ENCODE data around the gene MFSD11.
"Not testable (repeated sequence)": the region's sequence is repeated elsewhere in the genome, so short reads cannot be mapped to it uniquely, and the experiment has no call there.

The MFSD11 gene

DNA sequence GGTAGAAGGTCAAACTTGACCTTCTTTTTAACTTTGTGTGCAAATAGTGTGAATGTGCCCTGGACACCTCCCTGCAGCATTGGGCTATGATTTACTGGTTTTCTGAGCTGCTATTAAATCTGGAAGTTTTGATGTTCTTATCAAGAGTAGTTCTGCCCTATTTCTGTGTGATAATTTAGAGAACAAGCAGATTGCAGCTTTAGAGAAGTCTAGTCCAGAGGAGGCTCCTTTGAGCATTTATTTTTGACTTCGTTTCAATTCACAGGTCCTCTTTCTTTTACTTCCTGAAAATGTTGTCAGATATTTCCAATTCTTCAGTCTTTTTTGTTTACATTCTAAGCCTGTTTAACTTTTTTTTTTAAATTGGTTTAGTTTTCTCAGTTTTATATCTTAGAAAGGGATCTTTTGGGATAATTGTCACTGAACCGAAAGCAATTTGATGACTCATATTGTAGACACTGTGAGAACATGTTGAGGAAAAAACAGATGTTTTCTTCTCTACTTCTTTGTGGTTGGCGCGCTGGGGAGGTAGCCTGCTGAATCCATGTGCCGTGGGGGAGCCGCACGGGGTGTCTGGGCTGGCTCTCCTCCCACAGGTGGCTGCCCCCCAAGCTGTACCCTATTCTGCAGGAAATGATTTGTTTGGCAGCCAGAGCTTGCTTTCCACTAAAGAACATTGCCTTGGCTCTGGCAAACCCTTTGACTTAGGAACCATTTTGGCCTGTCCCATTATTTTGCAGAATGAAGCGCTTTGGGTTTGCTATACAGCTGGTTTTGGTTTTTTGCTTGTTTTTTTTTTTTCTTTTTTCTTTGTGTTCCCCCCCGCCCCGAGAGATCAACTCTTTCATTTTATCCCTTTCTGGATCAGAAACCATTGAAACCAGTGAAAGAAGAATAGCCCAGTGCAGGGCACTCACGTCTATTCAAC, 53.4 kb downstream of the MFSD11 start:
- Histone ChIP-seq H3K9ac (ENCODE audit: low read depth, low read length) (no peak overlapping the region), H3K4me3 (ENCODE audit: low read depth, low read length) (no peak overlapping the region), H3K9me3 (ENCODE audit: control insufficient read depth, insufficient read depth, low read length) (no peaks in the 10 kb centered on the region), H3K36me3 (ENCODE audit: control insufficient read depth, insufficient read depth, low read length) (no peaks in the 10 kb centered on the region), H3K27ac (ENCODE audit: low read depth, low read length) (no peak overlapping the region), H3K27me3 (ENCODE audit: control insufficient read depth, insufficient read depth, low read length) (no peaks in the 10 kb centered on the region), H3K4me1 (ENCODE audit: control insufficient read depth, insufficient read depth, low read length) (no peaks in the 10 kb centered on the region)

DNA sequence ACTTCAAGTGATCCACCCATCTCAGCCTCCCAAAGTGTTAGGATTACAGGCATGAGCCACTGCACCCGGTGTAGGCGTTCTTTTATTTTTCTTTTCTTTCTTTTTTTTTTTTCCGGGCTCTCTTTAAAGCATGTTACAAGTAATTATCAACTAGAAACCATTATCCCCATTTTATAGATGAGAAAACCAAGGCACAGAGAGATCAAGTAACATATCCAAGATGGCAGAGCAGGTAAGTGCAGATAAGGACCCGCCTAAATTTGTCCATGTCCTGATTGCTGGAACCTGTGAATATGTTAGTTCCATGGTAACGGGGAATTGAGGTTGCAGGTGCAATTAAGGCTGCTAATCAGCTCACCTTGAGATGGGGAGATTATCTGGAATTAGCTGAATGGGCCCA, 54.4 kb downstream of the MFSD11 start:
- H3K27ac ChIP-seq (ENCODE audit: low read depth, low read length), result no peak overlapping the region
- 0 out of 2 replicates have a peak, but pooled peaks cover 3% of the 10 kb centered on the region for H3K4me1 ChIP-seq (ENCODE audit: control insufficient read depth, insufficient read depth, low read length)
- H3K9ac ChIP-seq (ENCODE audit: low read depth, low read length), result no peak overlapping the region

DNA sequence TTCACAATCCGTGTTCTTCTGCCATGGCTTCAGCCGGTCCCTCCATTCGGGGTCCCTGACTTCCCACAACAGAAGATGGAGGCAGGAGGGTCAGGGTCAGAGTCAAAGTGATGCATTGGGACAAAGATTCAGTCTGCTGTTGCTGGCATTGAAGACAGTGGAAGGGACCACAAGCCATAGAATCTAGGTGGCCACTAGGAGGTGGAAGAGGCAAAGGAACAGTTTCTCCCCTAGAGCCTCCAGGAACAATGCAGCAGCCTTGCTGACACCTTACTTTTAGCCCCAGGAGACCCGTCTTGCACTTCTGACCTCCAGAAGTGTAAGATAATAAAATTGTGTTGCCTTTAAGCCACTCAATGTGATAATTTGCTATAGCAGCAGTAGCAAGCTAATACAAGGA, 55.9 kb downstream of the MFSD11 start:
- Histone ChIP-seq H3K4me1 (ENCODE audit: control insufficient read depth, insufficient read depth, low read length) (0 out of 2 replicates have a peak, but pooled peaks cover 3% of the 10 kb centered on the region), H3K4me3 (ENCODE audit: low read depth, low read length) (no peak overlapping the region), H3K27me3 (ENCODE audit: control insufficient read depth, insufficient read depth, low read length) (no peaks in the 10 kb centered on the region), H3K9ac (ENCODE audit: low read depth, low read length) (no peak overlapping the region), H3K36me3 (ENCODE audit: control insufficient read depth, insufficient read depth, low read length) (no peaks in the 10 kb centered on the region), H3K9me3 (ENCODE audit: control insufficient read depth, insufficient read depth, low read length) (no peaks in the 10 kb centered on the region), H3K27ac (ENCODE audit: low read depth, low read length) (no peak overlapping the region)

More for the DNA sequence above, 54.4 kb downstream of the MFSD11 start:
- H3K27me3 ChIP-seq (ENCODE audit: control insufficient read depth, insufficient read depth, low read length), result no peaks in the 10 kb centered on the region
- no peak overlapping the region for H3K4me3 ChIP-seq (ENCODE audit: low read depth, low read length)
- H3K9me3 ChIP-seq (ENCODE audit: control insufficient read depth, insufficient read depth, low read length), result no peaks in the 10 kb centered on the region
- H3K36me3 ChIP-seq (ENCODE audit: control insufficient read depth, insufficient read depth, low read length), result no peaks in the 10 kb centered on the region

DNA sequence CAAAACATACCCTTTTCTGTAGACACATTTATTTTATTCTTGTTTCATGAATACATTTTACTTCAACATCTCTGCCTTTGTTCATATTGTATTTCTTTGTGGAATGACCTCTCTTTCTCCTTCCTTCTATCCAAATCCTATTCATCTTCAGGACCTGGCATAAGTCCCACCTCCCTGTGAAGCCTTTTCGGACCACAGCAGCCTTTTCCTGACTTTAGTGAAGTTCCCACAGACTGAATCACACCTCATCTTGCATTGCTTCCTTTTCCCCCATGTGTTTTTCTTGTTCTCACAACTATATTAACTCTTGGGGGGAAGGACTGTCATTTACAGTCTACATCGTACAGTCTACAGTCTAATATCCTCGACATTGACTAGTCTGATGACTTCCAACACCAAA, 58.2 kb downstream of the MFSD11 start:
- Histone ChIP-seq H3K4me1 (ENCODE audit: control insufficient read depth, insufficient read depth, low read length) (0 out of 2 replicates have a peak, but pooled peaks cover 3% of the 10 kb centered on the region), H3K9me3 (ENCODE audit: control insufficient read depth, insufficient read depth, low read length) (no peaks in the 10 kb centered on the region), H3K27me3 (ENCODE audit: control insufficient read depth, insufficient read depth, low read length) (no peaks in the 10 kb centered on the region), H3K9ac (ENCODE audit: low read depth, low read length) (no peak overlapping the region), H3K27ac (ENCODE audit: low read depth, low read length) (no peak overlapping the region), H3K36me3 (ENCODE audit: control insufficient read depth, insufficient read depth, low read length) (no peaks in the 10 kb centered on the region), H3K4me3 (ENCODE audit: low read depth, low read length) (no peak overlapping the region)

DNA sequence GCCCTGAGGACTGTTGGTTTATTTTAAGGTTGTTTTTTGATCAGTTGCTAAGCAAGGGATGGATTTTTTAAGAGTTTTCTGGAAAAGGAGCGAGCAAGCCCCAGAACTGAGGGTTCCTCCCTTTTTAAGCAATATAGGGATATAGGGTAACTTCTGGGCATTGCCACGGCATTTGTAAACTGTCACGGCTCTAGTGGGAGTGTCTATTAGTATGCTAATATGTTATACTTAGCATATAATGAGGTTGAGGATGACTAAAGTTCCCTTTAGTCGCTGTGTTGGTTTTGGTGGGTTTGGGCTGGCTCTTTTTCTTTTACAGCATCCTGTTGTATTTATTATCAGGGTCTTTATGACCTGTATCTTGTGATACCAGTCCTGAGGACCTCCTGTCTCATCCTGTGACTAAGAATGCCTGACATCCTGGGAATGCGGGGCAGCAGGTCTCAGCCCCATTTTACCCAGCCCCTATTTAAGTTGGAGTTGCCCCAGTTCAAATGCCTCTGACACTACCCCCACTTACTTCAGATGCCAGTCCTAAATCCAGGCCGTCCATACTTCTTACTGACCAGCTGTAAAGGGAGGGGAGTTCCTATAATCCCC, 59.4 kb downstream of the MFSD11 start:
- H3K4me3 ChIP-seq (ENCODE audit: low read depth, low read length), result no peak overlapping the region
- no peaks in the 10 kb centered on the region for H3K36me3 ChIP-seq (ENCODE audit: control insufficient read depth, insufficient read depth, low read length)
- H3K4me1 ChIP-seq (ENCODE audit: control insufficient read depth, insufficient read depth, low read length), result 0 out of 2 replicates have a peak, but pooled peaks cover 3% of the 10 kb centered on the region
- no peaks in the 10 kb centered on the region for H3K9me3 ChIP-seq (ENCODE audit: control insufficient read depth, insufficient read depth, low read length)
- no peak overlapping the region for H3K27ac ChIP-seq (ENCODE audit: low read depth, low read length)
- H3K27me3 ChIP-seq (ENCODE audit: control insufficient read depth, insufficient read depth, low read length), result no peaks in the 10 kb centered on the region
- no peak overlapping the region for H3K9ac ChIP-seq (ENCODE audit: low read depth, low read length)

DNA sequence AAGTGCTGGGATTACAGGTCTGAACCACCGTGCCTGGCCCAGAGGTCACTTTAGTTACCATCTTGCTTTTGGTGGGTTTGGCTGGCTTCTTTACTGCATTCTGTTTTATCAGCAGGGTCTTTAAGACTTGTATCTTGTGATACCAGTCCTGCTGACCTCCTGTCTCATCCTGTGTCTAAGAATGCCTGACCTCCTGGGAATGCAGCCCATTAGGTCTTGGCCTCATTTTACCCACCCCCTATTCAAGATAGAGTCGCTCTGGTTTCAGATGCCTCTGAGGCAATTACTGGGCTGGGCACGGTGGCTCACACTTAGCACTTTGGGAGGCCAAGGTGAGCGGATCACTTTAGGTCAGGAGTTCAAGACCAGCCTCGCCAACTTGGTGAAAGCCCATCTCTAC, 63.8 kb downstream of the MFSD11 start:
- Histone ChIP-seq H3K4me3 (ENCODE audit: low read depth, low read length) (no peak overlapping the region), H3K27ac (ENCODE audit: low read depth, low read length) (no peak overlapping the region), H3K9me3 (ENCODE audit: control insufficient read depth, insufficient read depth, low read length) (no peaks in the 10 kb centered on the region), H3K36me3 (ENCODE audit: control insufficient read depth, insufficient read depth, low read length) (no peaks in the 10 kb centered on the region), H3K27me3 (ENCODE audit: control insufficient read depth, insufficient read depth, low read length) (no peaks in the 10 kb centered on the region), H3K4me1 (ENCODE audit: control insufficient read depth, insufficient read depth, low read length) (0 out of 2 replicates have a peak, but pooled peaks cover 7% of the 10 kb centered on the region), H3K9ac (ENCODE audit: low read depth, low read length) (no peak overlapping the region)

DNA sequence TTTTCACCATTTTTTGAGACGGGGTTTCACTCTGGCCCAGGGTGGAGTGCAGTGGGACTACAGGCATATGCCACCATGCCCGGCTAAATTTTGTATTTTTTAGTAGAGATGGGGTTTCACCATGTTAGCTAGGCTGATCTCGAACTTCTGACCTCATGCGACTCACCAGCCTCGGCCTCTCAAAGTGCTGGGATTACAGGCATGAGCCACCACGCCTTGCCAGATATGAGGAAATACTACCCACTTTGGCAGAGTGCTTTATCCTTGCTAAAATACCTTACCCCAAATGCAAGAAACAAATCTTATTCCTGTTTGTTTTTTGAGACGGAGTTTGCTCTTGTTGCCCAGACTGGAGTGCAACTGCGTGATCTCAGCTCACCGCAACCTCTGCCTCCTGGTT, 67.4 kb downstream of the MFSD11 start:
- H3K9ac ChIP-seq (ENCODE audit: low read depth, low read length), result no peak overlapping the region
- H3K9me3 ChIP-seq (ENCODE audit: control insufficient read depth, insufficient read depth, low read length), result no peaks in the 10 kb centered on the region
- H3K4me3 ChIP-seq (ENCODE audit: low read depth, low read length), result no peak overlapping the region
- H3K4me1 ChIP-seq (ENCODE audit: control insufficient read depth, insufficient read depth, low read length), result 0 out of 2 replicates have a peak, but pooled peaks cover 4% of the 10 kb centered on the region
- no peaks in the 10 kb centered on the region for H3K27me3 ChIP-seq (ENCODE audit: control insufficient read depth, insufficient read depth, low read length)
- no peaks in the 10 kb centered on the region for H3K36me3 ChIP-seq (ENCODE audit: control insufficient read depth, insufficient read depth, low read length)
- no peak overlapping the region for H3K27ac ChIP-seq (ENCODE audit: low read depth, low read length)

DNA sequence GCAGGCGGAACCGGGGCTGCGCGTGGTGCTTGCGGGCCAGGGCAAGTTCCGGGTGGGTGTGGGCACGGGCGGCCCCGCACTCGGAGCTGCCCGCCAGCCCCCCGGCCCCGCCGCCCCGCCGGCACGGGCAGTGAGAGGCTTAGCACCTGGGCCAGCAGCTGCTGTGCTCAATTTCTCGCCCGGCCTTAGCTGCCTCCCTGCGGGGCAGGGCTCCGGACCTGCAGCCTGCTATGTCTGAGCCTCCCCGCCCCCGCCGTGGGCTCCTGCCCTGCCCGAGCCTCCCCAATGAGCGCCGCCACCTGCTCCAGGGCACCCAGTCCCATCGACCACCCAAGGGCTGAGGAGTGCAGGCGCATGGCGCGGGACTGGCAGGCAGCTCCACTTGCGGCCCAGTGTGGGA, 68.2 kb downstream of the MFSD11 start:
- not testable (repeated sequence) for H3K4me3 ChIP-seq (ENCODE audit: low read depth, low read length); H3K9me3 ChIP-seq (ENCODE audit: control insufficient read depth, insufficient read depth, low read length); H3K9ac ChIP-seq (ENCODE audit: low read depth, low read length); H3K27me3 ChIP-seq (ENCODE audit: control insufficient read depth, insufficient read depth, low read length); H3K4me1 ChIP-seq (ENCODE audit: control insufficient read depth, insufficient read depth, low read length); H3K27ac ChIP-seq (ENCODE audit: low read depth, low read length); H3K36me3 ChIP-seq (ENCODE audit: control insufficient read depth, insufficient read depth, low read length)

DNA sequence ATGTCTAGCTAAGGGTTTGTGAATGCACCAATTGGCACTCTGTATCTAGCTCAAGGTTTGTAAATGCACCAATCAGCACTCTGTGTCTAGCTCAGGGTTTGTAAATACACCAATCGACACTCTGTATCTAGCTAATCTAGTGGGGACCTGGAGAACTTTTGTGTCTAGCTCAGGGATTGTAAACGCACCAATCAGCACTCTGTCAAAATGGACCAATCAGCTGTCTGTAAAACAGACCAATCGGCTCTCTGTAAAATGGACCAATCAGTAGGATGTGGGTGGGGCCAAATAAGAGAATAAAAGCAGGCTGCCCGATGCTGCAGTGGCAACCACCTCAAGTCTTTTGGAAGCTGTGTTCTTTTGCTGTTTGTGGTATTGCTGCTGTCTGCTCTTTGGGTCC, 68.8 kb downstream of the MFSD11 start:
- not testable (repeated sequence) for H3K27ac ChIP-seq (ENCODE audit: low read depth, low read length); H3K4me3 ChIP-seq (ENCODE audit: low read depth, low read length); H3K9ac ChIP-seq (ENCODE audit: low read depth, low read length); H3K36me3 ChIP-seq (ENCODE audit: control insufficient read depth, insufficient read depth, low read length); H3K4me1 ChIP-seq (ENCODE audit: control insufficient read depth, insufficient read depth, low read length); H3K9me3 ChIP-seq (ENCODE audit: control insufficient read depth, insufficient read depth, low read length); H3K27me3 ChIP-seq (ENCODE audit: control insufficient read depth, insufficient read depth, low read length)

DNA sequence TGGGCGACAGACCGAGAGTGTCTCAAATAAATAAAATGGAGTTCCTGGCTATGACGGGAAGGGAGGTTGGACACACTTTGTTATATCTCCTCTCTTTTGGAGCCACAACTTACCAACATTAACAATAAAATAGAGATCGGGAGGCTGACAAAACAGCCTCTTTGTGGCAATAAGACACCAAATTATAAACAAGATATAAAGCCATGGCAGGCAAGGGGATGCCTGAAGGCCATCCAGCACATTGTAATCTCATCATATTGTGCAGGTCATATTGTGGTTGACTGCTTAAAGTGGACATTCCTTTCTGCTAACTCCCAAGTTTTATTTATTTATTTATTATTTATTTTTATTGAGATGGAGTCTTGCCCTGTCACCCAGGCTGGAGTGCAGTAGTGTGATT, 70.4 kb downstream of the MFSD11 start:
- no peaks in the 10 kb centered on the region for H3K9me3 ChIP-seq (ENCODE audit: control insufficient read depth, insufficient read depth, low read length)
- no peaks in the 10 kb centered on the region for H3K27me3 ChIP-seq (ENCODE audit: control insufficient read depth, insufficient read depth, low read length)
- H3K27ac ChIP-seq (ENCODE audit: low read depth, low read length), result no peak overlapping the region
- H3K36me3 ChIP-seq (ENCODE audit: control insufficient read depth, insufficient read depth, low read length), result no peaks in the 10 kb centered on the region
- no peak overlapping the region for H3K4me3 ChIP-seq (ENCODE audit: low read depth, low read length)
- H3K4me1 ChIP-seq (ENCODE audit: control insufficient read depth, insufficient read depth, low read length), result 0 out of 2 replicates have a peak, but pooled peaks cover 4% of the 10 kb centered on the region
- no peak overlapping the region for H3K9ac ChIP-seq (ENCODE audit: low read depth, low read length)

DNA sequence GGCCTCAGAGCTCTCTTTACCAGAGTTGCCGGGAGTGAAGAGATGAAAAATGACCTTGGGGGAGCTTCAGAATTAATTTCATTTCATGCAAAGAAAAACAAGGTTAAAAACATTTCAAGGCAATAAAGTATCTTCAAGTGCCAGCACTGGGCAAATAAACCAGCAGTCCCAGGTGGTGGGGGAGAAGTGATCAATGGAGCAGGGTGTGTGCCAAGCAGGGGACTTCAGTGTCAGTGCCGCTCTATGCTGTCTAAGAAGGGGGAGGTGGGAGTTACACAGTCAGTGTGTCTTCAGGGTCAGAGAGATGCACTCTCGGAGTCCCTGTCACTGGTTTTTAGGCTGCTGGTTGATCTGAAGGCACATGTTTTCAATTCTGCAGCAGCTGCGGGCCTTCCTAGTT, 73.0 kb downstream of the MFSD11 start:
- no peak overlapping the region for H3K4me3 ChIP-seq (ENCODE audit: low read depth, low read length)
- no peaks in the 10 kb centered on the region for H3K4me1 ChIP-seq (ENCODE audit: control insufficient read depth, insufficient read depth, low read length)
- H3K9ac ChIP-seq (ENCODE audit: low read depth, low read length), result no peak overlapping the region
- H3K9me3 ChIP-seq (ENCODE audit: control insufficient read depth, insufficient read depth, low read length), result no peaks in the 10 kb centered on the region
- H3K36me3 ChIP-seq (ENCODE audit: control insufficient read depth, insufficient read depth, low read length), result no peaks in the 10 kb centered on the region
- no peaks in the 10 kb centered on the region for H3K27me3 ChIP-seq (ENCODE audit: control insufficient read depth, insufficient read depth, low read length)
- H3K27ac ChIP-seq (ENCODE audit: low read depth, low read length), result no peak overlapping the region
